BE2C (cell line): Measurements from ENCODE around the gene VAV3.
A peak's percentile ranks its signal among the peaks of the same experiment; 100 is the strongest.

Experiments
- DNase-seq: peaks from one replicate; pipeline ENCODE4 v3.0.0-alpha.2; 2020
- H3K27me3 ChIP-seq: fragments of 250-450 bp; sonication (Bioruptor Pico); 2 replicates; pipeline ENCODE4 v1.5.1; 2020; ENCODE audit warnings: mild to moderate bottlenecking
- H3K36me3 ChIP-seq: fragments of 250-450 bp; sonication (Bioruptor Pico); 2 replicates; pipeline ENCODE4 v1.5.1; 2020; ENCODE audit warnings: mild to moderate bottlenecking
- H3K4me1 ChIP-seq: fragments of 250-450 bp; sonication (Bioruptor Pico); 2 replicates; pipeline ENCODE4 v1.5.1; 2020
- H3K4me3 ChIP-seq: 2 replicates; pipeline ENCODE4 v1.5.1; 2011; ENCODE audit warnings: low read depth, low read length
- H3K9me3 ChIP-seq: fragments of 250-450 bp; sonication (Bioruptor Pico); 2 replicates; pipeline ENCODE4 v1.5.1; 2020
- TF ChIP-seq, protein P1 (sequence below): IDR thresholded peaks from 2 replicates; pipeline ENCODE4 v1.5.1; 2012; ENCODE audit warnings: mild to moderate bottlenecking, low read depth, low read length

Gene VAV3

DNA sequence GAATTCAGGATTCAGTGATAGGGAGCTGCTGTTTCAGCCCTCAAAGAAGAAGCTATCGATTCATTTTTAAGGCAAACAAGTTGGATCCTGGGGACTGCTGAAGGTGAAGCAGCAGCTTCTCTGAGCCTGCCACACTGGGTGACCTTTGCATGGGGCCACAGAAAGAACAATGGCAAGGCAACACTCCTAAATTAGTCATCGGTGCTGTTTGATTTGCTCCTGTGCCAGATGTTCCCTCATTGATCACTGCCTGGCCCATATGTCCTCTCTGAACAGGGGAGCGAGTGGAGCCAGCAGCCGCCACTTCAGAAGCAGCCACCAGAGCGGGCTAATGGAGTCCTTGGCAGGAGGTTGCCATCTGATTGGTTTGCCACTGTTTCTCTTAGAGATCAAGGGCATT lies 432.7 kb downstream of the VAV3 start:
- Histone ChIP-seq H3K27me3 (no peaks in the 10 kb centered on the region), H3K9me3 (no peaks in the 10 kb centered on the region), H3K36me3 (no peaks in the 10 kb centered on the region), H3K4me3 (no peak overlapping the region), H3K4me1 (peaks cover 16% of the 10 kb centered on the region)
- TF ChIP-seq, protein P1, sequence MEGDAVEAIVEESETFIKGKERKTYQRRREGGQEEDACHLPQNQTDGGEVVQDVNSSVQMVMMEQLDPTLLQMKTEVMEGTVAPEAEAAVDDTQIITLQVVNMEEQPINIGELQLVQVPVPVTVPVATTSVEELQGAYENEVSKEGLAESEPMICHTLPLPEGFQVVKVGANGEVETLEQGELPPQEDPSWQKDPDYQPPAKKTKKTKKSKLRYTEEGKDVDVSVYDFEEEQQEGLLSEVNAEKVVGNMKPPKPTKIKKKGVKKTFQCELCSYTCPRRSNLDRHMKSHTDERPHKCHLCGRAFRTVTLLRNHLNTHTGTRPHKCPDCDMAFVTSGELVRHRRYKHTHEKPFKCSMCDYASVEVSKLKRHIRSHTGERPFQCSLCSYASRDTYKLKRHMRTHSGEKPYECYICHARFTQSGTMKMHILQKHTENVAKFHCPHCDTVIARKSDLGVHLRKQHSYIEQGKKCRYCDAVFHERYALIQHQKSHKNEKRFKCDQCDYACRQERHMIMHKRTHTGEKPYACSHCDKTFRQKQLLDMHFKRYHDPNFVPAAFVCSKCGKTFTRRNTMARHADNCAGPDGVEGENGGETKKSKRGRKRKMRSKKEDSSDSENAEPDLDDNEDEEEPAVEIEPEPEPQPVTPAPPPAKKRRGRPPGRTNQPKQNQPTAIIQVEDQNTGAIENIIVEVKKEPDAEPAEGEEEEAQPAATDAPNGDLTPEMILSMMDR, result no peak
- DNase-seq, result peak; percentile 22

DNA sequence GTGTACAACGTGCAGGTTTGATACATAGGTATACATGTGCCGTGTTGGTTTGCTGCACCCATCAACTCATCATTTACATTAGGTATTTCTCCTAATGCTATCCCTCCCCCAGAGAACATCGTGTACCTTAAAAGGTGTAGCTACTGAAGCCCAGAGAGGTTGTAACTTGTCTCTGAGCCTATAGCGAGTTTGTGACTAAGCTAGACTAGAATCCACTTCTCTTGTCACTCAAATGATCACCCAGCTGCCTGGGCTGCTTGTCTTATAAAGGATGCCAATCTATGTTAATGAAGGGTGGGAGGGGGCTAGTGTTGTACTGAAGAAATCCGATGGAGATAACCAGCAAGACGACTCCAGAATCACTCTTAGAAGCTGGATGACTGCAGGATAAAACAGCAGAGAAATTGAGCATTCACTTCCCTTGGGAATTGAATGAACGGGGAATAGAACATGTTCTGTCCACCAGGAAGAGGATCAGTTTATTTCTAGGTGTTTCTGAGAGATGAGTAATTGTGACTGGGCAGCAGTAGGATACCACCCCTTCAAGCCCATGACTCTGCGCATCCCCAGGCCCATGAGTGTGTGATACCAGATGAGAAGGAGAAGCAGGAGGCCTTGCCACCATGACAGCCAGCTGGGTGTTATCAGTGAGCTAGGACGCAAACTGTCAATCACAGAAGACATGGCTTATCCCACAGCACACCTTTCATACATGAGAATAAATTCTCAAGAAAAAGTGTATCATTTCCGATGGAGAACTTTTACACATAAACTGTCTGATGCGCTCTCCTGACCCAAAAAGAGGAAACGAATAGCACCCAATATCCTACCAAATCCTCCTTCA lies 433.7 kb downstream of the VAV3 start:
- H3K4me1 ChIP-seq, result peaks cover 16% of the 10 kb centered on the region
- H3K4me3 ChIP-seq, result no peak overlapping the region
- no peaks in the 10 kb centered on the region for H3K36me3 ChIP-seq
- TF ChIP-seq, protein P1, result no peak
- H3K27me3 ChIP-seq, result no peaks in the 10 kb centered on the region
- no peak for DNase-seq
- no peaks in the 10 kb centered on the region for H3K9me3 ChIP-seq

DNA sequence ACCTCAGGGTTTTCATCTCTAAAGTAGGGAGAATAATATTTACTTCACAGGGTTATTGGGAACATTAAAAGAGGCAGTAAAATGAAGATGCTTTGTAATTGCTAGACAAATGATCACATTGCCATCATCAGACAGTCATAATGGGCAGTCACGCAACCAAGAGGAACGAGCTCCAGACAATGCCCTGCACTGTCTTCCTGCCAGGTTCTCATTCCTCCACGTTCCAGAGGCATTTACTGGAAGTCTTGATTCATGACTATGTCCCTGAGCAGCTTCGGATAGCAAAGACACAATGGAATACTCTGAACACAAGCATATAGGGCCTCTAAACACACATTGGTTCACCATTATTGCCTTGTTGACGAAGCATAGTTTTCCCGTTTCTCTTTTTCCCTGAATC lies 434.4 kb downstream of the VAV3 start:
- Histone ChIP-seq H3K9me3 (no peaks in the 10 kb centered on the region), H3K27me3 (no peaks in the 10 kb centered on the region), H3K36me3 (no peaks in the 10 kb centered on the region), H3K4me3 (no peak overlapping the region), H3K4me1 (peaks cover 16% of the 10 kb centered on the region)
- TF ChIP-seq, protein P1, result no peak
- DNase-seq, result no peak

DNA sequence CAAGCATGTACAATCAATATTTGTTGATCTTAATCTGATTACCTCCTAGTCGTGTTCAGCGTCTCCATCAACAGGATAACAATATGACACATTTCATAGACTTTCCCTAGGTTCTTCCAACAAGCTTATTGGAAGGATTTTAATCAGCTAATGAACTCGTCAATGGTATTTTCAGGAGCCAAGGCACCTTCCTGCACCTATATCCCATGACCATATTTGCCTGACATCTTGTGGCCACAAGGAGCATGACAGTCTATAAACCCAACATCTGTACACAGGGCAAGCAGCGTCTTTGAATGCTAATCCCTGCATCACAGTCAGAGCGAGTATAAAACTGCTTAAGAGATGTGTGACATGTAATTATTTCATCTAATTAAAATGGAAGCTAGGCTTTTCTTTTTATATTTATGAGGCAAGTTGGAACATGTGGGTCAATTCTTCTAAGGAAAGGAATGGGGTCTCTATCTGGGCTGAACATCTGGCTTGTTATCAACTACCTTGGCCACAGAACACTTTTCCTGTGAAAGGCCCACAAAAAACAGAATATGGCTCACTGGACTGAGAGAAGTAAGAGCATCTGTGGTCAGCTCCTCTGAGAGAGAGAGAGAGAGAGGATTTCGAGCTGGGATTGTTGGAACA lies 435.4 kb downstream of the VAV3 start:
- TF ChIP-seq, protein P1, result peak; percentile 94
- no peak overlapping the region for H3K4me3 ChIP-seq
- H3K4me1 ChIP-seq, result peaks cover 8% of the 10 kb centered on the region
- peak; percentile 37 for DNase-seq
- H3K27me3 ChIP-seq, result no peaks in the 10 kb centered on the region
- H3K36me3 ChIP-seq, result no peaks in the 10 kb centered on the region
- H3K9me3 ChIP-seq, result no peaks in the 10 kb centered on the region

DNA sequence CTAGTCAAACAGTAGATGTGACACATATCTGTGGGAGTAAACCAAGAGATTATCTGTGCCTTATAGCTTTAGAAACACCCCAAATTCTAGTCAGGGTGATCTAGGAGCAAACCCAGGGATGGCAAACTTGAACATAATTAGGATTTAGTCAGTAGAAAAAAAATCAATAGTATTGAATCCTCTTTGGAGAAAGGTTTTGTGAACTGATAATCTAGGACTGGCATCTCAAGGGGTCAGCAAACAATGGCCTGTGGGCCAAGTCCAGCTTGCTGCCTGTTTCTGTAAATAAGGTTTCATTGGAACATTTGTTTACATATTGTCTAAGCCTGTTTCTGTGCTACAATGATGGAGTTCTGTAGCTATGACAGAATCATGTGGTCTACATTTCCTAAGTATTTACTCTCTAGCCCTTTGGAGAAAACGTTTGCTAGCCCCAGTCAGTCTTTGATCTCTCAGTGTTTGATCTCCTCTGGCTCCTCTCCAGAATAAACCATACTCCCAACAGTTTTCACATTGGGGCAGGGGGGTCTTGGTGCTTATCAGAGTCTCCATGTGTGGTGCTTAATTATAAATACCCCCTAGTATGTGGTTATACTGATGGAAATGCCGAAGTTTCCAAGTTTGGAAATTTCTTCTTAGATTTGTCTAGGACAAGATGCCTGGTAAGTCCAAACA lies 438.3 kb downstream of the VAV3 start:
- TF ChIP-seq, protein P1, result no peak

More for the DNA sequence above, 438.3 kb downstream of the VAV3 start:
- DNase-seq, result no peak
- Histone ChIP-seq H3K36me3 (no peaks in the 10 kb centered on the region), H3K27me3 (no peaks in the 10 kb centered on the region), H3K9me3 (no peaks in the 10 kb centered on the region), H3K4me3 (no peak overlapping the region), H3K4me1 (peaks cover 6% of the 10 kb centered on the region; the same call in 1 of the 2 replicates)
